ELR (cell line): ENCODE results near the gene GRAMD1B.
"Not testable (repeated sequence)": the region's sequence is repeated elsewhere in the genome, so short reads cannot be mapped to it uniquely, and the experiment has no call there.

ENCODE experiments used
- DNase-seq: peaks from one replicate; pipeline ENCODE4 v3.0.0-alpha.2; 2015; ENCODE audit warnings: low read depth

Gene GRAMD1B

DNA sequence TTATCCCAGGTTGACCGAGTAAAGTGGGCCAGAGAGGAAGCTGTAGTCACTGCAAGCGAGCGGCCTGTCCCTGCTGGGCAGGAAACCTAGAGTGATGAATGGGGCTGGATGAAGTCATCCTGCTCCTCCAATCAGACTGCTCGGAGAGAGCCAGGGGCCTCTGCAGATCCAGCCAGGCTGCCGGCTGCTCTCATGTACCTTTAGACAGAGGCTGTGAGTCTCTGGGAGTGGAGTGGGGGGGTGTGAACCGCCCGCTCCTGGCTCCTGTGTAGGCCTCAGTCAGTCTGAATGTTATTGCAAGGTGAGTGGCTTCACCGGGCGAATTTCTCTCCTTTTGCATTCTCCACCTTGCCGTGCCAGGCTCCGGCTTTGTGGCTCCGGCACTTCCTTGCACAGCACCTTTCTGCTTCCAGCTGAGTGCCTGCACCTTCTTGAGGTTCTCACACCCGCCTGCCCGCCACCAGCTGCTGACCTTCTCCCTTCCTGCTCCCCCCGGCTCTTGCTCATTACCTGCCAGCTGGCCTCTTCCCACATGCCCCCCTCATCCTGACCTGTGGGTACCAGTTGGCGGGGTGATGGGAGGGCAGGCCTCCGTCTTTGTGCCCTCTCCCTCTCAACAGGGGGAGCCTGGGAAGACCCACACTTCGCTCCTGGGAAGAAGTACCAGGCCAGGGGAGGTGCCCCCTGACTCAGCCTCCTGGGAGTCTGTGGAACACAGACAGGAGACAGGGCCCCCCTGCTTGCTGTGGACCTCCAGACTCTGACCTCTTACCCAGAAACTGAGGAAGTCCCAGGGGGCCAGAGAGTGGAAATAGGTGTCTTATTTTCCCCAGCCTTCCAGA lies 79.9 kb downstream of the GRAMD1B start:
- peak; percentile 88 for DNase-seq

DNA sequence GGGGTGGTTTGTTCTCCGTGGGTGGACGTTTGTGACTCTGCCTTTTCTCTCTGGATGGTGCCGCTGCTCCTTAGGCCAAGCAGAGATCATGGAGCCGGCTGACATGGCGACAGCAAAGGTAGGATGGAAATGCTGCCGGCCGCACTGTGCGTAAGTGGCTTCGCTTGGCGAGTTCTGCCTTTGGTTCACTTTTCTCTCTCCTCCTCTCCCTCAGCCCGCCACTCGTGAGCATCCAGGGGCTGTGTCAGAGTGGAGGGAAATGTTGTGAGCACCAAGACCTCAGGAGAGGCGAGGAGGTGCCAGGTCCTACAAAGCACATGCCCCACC lies 80.5 kb downstream of the GRAMD1B start:
- DNase-seq, result no peak

DNA sequence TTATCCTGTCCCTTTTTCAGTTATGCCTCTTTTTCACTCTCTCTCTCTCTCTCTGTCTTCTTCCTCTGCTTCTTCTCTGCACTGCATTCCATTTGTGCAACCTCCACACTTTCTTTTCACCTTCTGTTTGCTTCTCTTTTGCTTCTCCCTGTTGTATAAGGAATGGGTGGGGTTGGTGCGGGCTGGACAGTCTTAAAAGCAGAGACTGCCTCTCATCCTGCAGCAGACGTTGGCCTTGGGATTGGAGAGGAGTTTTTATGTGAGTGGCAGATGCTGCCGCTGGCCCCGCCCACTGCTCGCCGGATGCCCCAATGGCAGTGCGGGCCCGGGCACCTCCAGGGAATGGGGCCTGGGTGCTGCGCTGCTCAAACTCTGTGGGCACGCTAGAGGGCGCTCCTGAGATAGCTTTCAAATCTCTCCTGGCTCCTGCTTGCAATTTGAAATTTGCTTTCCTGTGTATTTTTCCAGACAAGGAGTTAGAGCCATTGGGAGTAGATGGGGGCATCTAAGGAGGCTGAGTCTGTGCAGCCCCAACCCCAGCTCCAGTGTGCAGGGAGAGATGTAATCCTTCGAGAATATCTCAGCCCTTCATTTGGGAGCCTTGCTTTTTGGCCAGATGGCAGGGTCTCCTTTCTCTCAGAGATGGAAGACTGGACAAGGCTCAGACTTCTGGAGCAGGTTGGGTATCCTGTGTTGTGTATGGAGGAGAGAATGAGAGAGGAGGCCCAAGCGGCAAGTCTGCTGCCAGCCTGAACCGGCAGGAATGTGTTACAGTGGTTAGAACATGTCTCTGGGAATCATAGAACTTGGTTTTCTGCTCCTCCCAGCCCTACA lies 81.2 kb downstream of the GRAMD1B start:
- DNase-seq, result peak; percentile 91

DNA sequence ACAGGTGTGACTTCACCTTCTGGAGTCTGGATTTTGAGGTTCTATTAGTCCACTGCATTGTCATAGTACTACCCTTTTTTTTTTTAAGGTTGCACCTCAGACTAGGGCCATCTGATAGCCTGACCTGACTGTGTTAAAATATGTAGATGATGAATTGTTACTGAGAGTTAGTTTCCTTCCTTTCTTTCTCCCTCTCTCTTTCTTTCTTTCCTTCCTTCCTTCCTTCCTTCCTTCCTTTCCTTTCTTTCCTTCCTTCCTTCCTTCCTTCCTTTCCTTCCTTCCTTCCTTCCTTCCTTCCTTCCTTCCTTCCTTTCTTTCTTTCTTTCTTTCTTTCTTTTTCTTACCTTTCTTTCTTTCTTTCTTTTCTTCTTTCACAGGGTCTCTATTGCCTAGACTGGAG lies 83.2 kb downstream of the GRAMD1B start:
- not testable (repeated sequence) for DNase-seq

DNA sequence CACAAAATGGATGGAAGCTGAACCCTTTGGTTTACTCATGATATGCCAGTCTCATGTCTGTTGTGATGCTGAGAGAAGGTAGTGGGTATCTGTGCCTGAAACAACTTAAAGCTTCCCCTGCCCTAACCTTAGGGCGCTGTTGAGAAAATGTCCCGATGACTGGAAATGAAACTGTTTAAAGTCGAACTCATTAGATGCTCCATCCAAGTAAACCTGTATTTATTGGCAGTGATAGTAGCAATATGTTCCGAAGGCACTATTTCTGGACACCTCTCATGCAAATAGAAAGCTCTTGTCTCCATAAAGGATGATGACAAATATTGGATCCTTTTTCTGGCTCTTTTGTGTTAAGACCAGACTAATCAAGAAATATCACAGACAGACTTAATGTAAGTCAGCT lies 86.2 kb downstream of the GRAMD1B start:
- no peak for DNase-seq

DNA sequence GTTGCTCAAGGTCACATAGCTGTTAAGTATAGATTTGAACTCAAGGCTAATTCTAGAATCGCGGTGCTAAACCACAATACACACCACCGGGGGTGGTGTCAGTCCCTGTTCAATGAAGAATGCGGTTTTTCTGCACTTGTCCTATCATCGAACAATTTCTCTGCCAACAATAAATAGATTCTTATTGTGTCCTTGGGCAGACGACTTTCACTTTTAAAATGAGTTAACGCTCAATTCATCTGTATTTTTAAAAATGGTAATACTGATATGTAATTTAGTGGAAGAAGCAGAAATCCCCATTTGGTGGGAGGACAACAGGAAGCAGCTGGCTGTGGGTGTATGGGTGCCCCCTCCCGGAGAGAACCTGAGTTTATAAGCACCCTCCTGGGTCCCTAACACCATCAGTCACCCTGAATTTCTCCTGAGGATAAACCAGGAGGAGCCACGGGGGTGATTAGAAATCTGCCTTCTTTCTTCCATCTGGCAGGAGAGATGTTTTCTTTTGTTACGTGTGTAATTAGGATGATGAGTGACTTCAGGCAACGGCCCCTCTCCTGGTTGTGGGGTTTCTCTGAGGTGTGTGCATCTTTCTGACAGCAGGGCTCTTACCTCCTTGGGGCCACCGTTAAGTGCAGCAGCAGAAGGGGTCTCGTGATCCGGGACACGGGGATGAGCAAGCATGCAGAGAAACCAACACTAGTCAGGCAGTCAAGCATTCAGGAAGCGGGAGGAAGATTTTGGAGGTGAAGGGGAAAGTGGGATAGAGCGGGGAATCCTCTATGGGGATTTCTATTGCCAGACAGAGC lies 87.7 kb downstream of the GRAMD1B start:
- DNase-seq, result no peak

DNA sequence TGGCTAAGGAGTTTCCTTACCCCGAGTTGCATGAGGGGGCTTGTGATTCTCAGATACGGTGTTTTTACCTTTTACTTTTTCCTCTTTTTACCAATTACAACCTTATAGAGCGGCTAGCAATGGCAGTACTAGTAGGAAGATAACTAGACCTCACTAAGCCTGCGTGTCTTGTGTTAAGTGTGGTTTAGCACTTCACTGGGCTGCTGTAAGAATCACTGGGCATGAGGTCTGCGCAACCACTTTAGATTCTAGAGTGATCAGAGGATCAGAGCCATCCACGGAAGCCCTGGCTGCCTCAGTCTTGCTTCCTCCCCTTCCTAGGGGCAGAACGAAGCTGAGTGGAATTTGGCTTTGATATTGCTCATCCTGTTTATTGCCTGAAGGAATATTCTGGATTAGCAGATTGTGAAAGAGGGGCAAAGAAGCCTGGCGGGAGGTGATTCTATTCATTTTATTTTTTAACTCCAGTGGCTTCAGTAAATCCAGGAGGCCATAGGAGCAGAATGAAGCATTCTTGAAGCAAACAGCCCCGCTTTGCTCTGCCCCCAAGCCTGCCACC lies 88.5 kb downstream of the GRAMD1B start:
- DNase-seq, result peak; percentile 59

DNA sequence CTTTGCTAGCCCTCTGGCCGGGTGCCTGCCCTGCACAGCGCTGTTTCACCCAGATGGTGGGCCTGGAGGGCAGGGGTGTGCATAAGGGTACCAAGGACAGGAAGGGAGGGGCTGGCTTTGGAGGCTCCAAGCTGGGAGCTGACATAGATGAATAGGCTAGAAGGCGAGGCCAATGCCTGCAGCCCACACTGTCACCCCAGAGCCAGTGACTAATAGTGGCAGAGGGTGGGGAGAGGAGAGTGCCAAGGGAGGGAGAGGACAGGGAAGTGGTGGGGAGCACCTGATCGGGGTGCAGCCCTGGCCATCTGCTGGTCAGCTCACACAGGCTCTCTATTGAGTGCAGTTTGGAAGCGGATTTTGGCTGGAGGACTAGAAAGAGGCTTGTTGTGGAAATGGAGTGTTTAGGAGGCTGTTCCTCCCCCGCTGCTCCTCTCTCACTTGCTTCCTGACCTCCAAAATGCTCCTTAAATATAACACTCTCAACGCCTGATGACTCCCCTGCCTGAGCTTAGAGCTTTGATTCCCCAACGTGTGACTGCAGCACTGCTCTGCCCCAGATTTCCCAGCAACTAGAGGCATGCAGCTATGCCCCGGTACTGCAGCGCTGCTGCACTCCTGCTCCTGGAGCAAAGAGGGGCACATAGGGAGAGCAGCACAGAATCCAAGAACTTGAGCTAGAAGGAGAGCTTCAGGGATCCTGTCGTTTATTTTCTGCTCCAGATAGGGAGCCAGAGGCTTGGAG lies 89.2 kb downstream of the GRAMD1B start:
- DNase-seq, result peak; percentile 64

DNA sequence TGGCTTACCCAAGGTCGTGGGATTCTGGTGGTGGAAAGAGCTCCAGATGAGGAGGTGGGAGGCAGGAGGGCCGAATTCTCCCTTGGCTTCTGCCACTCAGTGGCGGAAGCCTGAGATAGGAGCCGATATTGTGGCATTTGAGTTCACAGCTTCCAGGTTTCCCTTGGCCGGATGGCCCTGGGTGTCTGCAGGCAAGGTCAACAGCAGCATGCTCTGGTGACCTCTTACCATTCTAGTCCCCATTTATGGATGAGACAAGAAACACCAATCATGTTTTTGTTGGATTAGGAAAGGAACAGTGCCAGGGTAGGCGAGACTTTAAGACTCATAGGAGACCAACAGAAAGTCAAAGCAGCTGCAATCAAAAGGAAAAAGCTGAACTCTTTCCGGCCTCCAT lies 89.7 kb downstream of the GRAMD1B start:
- DNase-seq, result no peak

DNA sequence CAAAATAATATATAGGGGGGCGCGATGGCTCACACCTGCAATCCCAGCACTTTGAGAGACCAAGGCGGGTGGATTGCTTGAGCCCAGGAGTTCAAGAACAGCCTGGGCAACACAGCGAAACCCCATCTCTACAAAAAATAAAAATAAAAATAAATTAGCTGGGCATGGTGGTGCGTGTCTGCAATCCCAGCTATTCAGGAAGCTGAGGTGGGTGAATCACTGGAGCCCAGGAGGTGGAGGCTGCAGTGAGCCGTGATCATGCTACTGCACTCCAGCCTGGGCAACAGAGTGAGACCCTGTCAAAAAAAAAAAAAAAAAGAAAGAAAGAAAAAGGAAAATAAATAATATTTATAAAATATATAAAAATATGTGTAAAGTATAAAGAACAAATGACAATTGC lies 90.4 kb downstream of the GRAMD1B start:
- peak; percentile 56 for DNase-seq

DNA sequence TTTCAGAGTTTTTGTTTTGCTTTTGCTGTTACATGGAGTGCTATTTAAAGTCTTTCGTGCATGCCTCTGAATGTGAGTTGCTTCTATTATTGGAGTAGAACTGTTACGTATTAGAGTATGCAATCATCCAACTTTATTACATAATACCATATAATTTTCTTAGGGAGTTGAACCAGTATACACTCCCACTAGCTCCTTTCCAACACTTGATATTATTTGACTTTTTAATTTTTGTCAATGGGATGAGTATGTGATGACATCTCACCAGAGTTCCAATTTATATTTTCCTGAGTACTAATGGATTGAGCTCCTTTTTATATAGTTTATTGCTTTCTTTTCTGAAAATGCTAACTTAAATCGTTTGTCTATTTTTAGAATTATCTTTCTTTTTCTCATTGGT lies 90.9 kb downstream of the GRAMD1B start:
- DNase-seq, result no peak

DNA sequence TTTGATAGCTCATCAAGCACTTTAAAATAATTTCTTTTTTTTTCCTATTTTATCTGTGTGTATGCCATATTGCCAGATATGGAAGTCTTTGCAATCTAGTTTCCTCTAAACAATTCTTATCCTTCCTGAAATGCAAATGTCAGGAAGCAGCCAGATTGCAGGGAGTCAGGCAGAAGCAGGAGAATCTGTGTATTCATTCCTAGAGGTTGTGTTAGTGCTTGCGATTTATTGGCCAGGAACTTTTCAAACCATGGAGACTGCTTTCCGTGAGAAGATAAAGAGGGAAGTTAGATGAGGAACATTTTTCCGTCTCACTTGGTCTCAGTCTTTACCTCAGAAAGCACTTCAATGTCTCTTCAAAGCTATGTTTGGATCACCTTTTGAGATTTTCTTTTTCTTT lies 91.9 kb downstream of the GRAMD1B start:
- DNase-seq, result no peak

DNA sequence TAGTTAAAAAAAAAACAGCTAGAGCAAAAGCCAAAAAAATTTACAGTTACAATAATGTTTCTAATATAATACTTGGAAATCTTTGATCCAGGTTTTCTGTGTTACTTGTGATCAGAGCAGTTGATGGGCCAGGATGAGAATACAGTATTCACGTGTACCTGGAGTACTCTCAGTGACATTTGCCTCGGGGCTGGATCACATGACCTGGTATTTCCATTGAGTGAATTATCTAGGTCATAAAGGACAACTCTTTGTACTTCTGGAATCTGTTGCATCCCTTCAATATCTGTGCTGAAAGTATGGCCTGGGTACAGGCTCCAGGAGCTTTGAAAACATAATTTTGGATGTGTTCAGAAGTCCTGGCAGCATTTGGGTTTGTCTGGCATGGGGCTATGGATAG lies 93.5 kb downstream of the GRAMD1B start:
- DNase-seq, result no peak

DNA sequence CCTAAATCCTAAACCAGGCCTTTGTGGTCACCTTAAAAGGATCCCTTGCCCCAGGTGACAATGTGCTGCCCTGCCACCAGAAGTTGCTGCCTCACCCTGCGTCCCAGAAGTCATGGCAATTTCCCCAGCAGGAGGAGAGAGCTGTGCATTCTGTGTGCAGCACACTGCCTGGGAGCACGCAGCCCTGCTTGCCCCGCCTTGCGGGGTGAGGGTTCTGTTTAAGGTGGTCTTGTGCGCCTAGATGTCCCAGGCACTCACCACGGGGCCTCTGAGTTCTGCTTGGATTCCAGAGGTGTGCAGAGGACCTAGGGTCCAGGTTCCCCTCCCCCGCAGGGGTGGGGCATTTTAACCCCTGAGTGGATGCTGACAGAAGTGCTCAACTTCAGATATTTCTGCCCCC lies 95.0 kb downstream of the GRAMD1B start:
- DNase-seq, result no peak

DNA sequence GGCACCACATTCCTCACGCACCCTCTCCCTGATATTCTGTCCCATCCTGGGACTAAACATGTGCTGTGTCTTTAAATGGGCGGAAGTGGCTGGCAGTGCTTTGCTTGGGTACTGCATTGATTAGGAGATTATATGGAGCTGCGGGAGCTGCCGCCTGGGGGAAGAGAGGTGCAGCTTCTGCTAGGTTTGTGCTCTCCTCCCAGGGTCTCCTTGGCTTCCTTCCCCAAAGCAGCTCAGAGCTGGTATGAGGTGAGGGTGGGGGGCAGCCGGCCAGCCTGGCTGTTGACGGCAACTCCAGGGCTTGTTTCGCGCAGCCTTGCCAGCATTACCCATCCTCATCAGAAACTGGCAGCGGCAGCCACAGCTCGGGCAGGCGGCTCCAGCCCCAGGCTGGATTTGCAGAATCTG lies 95.4 kb downstream of the GRAMD1B start:
- no peak for DNase-seq

DNA sequence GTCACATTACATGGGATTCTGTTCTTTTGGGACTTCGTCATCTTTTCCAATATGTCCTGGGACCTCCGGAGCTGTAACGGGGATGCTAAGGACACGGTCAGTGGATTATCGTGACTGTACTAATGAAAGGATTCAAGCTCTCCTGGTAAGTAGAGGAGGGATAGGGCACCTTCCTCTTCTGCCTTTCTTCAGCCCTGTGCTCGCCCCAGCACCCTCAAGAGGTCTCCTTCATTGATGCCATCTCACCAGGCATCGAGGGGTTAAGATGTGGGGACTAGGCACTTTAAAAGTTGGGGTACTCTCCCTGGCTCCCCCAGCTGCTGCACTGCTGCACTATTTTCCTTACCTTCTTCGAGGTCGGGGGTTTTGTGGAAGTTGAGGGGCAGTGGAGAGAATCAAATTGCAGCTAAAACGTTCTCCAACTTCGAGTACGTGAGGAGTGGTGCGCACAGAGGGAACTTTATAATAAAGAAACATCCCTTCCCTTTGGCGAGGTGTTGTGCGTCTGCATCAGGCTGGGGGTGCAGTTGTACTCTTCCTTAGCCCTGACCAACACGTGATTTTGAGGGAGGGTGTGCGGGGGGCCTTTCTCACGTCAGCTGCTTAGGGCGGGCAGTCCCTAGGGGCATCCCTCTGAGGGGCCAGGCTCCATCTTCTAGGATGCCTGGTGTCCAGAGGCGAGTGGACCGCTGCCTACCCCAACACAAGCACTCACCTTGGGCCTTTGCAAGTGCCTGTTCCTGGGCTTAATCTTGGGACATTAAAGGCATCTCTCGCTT lies 96.1 kb downstream of the GRAMD1B start:
- no peak for DNase-seq

DNA sequence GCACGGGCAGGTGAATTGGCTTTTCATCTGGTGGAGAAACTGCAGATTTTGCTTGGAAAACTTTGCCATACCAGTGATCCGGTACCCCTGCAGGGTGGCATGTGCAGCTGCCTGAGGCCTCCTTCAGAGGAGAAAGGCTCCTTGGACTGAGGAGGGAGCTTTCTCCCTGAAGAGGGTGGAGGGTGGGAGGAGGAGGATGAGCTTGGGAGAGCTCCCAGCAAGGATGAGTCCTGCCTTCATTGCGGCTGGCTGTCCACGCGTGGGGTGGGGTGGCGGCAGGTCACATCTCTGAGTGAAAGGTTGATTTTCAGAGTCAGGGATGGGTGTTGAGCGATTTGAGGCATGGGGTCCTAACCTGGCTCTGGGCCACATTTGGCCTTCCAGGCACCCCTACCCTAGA lies 96.8 kb downstream of the GRAMD1B start:
- DNase-seq, result no peak

DNA sequence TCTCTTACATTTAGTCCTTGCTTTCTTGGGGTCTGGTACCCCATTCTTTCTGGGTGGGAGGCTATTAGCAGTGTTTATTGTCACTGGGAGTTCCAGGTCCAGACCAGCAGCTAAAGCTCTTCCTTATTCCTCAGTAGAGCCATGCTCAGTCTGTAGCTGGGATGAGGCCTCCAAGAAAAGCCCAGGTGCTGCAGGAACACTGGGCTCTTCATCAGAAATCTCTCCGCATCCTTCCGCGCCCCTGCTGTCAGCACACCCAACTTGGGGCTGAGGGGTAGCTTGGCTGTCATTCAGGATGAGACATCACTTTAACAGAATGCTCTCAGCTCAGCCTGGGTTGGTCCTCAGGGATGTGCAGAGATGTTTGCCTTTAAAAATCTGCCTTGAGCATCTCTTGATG lies 97.5 kb downstream of the GRAMD1B start:
- DNase-seq, result no peak

DNA sequence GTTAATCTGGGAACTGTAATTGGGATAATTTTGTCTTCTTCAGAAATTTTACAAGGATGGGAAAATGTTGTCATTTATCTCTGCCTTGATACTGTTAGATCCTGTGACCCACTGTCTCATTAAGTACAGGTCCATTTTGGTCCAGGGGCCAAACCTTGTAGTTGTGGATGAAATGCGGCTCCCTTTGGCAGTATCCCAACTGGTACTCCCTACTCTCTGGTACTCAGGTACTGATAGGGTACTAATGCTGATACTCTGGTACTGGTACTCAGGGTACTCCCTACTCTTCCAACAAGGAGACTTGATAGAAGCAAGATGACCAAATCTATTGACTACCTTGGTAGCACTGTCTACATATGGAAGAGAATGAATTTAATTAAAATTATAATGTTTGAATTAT lies 97.9 kb downstream of the GRAMD1B start:
- DNase-seq, result no peak

DNA sequence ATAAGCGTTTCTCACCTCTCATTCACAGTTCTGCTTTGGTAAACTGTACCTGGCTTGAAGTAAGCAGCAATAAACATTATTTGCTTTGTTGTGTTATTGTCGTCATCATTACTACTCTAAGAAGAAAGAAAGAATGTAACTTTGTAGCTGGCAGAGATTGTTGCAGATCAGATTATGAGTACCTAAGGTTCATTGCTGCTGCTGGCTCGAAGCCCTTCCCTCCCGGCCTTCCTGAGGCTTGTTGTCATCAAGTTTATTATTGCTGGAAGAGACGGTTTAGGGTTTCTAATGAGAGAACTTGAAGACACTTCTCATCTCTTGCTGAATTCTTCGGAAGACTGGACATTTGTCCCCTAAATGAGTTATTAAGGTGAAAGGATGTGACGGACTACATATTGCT lies 101.3 kb downstream of the GRAMD1B start:
- DNase-seq, result no peak

DNA sequence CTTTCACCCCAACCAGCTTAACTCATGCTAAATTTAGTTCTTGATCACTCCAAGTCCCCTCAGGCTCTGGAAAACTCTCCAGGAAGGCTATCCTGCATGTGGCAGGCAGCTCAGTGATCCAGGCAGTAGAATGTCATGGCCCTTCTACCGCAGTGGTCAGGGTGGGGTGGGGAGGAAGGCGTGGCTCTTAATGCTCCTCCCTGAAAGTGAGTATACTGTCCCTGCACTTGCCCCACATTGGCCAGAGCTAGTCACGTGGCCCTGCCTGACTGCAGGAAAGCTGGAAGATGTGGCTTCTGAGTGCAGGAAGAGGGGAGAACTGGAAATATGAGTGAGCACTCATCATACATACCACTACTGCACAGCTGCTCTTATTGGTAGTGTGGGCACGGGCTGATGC lies 102.1 kb downstream of the GRAMD1B start:
- DNase-seq, result no peak
